GM21825 (cell line): ENCODE data around the gene UNC5C.
"Not testable (repeated sequence)": the region's sequence is repeated elsewhere in the genome, so short reads cannot be mapped to it uniquely, and the experiment has no call there.

ENCODE experiments used
- ATAC-seq: cut with Tn5 transposase; IDR thresholded peaks from one replicate; pipeline ENCODE4 v1.9.1; 2021; ENCODE audit warnings: mild to moderate bottlenecking, moderate library complexity; ENCODE audit not compliant: unreplicated experiment

Gene UNC5C

DNA sequence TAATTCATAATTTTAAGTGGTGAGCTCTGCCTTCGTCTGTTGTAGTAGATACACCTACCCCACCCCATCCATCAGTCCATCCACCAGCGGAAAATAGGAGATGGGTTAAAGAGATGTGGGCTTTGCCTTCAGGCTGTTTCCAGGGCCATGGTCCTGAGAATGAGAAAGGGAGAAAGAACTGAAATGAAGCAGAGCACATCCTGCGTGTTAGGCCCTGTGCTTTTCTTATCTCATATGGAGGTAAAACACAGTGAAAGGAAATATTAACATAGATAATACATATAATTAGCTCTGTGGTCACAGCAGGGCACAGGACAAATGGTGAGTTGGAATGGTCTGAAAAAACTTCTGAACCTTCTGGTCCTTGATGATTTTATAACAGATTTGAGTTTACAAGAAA lies 397.5 kb downstream of the UNC5C start:
- ATAC-seq, result no peak

DNA sequence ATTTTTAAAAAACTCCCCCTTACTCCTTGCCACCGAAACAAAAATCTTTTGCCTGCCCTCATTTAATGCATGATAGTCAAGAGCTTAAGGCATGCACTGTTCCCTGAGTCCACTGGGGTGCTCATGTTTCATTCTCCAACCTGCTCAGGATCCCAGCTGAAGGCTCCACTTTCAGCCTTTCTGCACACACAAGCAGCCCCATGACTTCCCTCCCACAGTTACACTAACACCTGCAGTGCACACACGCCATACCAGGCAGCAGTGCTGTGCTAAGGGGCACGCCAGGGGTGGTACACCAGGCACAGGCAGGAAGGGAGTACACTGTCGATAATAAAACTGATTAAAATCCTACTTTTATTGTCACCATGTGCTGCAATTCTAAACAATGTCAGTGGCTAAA lies 405.8 kb downstream of the UNC5C start:
- ATAC-seq, result no peak

DNA sequence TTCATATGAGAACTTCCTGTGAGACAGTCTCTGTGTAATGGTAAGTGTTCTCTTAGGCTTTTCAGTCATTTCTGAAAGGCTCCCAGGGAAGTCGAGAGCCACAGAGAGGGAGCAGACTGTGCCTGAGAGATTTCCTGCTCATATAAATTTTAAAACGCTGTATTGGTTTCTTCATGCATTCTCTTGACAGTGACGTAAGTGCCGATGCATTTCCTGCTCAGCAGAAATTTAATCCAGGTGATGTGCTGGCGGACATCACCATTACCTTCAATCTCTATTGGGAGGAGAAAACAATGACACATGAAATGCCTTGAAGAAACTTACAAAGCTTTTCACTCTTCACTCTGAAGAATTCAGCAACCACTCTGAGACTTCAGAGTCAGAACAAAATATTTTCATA lies 407.4 kb downstream of the UNC5C start:
- no peak for ATAC-seq

DNA sequence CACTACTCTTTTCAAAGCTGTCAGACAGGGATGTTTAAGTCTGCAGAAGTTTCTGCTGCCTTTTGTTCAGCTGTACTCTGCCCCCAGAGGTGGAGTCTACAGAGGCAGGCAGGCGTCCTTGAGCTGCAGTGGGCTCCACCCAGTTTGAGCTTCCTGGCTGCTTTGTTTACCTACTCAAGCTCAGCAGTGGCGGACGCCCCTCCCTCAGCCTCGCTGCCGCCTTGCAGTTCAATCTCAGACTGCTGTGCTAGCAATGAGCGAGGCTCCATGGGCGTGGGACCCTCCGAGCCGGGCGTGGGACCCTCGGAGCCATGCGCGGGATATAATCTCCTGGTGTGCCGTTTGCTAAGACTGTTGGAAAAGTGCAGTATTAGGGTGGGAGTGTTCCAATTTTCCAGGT lies 409.3 kb downstream of the UNC5C start:
- ATAC-seq, result not testable (repeated sequence)

DNA sequence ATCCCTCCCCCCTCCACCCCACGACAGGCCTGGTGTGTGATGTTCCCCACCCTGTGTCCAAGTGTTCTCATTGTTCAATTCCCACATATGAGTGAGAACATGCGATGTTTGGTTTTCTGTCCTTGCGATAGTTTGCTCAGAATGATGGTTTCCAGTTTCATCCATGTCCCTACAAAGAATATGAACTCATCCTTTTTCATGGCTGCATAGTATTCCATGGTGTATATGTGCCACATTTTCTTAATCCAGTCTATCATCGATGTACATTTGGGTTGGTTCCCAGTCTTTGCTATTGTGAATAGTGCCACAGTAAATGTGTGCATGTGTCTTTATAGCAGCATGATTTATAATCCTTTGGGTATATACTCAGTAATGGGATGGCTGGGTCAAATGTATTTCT lies 414.8 kb downstream of the UNC5C start:
- not testable (repeated sequence) for ATAC-seq

DNA sequence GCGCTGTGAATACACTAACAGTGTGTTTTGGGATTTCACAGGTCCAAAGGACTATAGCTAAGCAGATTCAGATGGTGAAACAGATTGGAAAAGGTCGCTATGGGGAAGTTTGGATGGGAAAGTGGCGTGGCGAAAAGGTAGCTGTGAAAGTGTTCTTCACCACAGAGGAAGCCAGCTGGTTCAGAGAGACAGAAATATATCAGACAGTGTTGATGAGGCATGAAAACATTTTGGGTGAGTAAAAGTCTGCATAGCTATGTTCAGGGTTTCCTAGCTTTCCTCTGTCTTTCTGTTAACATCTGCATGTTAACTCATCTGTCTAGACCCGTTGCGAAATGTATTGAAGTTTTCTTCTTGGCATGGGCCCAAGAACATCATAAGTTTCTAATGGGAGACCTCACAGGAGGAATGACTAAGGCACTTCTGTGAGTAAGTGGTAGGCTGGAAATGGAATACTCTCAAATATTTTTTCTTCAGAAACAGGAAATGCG lies 418.9 kb downstream of the UNC5C start:
- no peak for ATAC-seq

DNA sequence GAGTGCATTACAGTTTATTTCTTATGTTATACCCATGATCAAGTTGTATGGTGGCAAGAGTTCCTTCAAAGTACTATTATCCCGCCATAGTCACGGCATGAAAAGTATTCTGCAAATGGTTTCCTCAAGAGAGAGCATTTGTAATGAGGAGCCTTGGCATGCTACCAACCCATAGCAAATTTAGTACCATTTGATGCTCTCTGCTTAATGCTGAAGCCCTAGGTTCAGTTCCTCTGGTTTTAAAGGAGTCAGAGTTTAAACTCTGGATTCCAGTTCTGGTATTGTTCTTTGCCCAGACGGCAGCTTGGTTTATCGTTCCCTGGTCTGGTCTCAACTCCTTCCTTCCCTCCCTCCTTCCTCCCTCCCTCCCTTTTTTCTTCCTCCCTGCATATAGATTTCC lies 419.7 kb downstream of the UNC5C start:
- no peak for ATAC-seq

DNA sequence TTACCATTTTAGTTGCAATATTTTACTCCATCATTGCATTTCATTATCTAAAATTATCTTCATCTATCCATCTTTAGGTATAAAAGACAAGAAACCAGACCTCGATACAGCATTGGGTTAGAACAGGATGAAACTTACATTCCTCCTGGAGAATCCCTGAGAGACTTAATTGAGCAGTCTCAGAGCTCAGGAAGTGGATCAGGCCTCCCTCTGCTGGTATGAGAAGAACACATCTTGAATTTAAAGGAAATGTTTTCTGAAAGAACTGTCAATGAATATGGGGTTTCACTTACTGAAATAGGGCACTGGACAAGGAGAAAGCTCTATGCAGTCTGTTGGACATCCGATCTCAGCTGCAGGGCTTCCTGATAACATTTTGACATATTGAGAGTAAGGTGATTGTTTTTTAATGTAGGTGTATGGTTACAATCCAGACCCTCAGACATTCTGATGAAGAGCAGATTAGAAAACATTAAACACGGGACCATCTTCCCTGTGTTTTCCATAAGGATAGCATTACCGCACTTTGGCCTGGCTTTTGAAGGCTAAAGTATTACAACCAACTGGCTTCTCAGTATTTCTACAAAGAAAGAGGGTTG lies 423.8 kb downstream of the UNC5C start:
- no peak for ATAC-seq

DNA sequence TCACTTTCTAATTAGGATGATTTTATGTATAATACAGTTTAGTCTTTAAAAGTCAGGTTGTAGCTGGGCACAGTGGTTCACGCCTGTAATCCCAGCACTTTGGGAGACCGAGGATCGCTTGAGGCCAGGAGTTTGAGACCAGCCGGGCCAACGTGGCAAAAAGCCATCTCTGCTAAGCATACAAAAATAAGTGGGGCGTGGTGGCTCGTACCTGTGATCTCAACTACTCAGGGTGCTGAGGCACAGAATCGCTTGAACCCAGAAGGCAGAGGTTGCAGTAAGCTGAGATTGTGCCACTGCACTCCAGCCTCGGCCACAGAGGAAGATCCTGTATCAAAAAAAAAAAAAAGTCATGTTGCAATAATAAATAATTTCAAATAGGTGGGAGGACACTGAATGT lies 426.8 kb downstream of the UNC5C start:
- no peak for ATAC-seq

DNA sequence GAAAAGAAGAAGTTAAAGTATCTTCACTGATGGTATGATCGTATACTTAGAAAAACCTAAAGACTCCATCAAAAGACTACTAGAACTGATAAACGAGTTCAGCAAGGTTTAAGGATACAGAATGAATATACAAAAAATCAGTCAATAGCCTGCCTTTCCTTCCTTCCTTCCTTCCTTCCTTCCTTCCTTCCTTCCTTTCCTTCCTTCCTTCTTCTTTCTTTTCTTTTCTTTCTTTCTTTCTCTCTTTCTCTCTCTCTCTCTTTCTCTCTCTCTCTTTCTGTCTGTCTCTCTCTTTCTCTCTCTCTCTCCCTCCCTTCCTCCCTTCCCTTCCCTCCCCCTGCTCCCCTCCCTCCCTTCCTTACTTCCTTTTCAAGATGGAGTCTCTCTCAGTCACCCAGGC lies 428.3 kb downstream of the UNC5C start:
- no peak for ATAC-seq

DNA sequence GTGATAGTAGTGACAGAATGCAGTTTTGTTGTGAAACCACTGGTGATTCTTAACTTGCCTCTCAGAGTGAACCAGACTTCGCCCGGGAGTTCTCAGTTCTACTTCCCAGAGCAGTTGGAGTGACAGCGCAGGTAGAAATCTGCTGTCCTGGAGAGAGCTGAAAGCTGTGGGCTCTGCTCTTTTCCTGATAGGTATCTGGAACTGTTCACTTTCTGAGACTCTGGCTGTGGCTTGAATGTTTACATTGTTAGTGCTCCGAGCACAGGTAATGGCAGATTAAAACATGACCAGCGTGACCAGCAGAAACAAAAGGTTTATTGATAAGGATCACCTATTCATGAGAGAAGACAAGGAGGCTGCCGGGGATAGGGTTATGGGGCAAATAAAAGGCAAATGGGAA lies 430.3 kb downstream of the UNC5C start:
- no peak for ATAC-seq

DNA sequence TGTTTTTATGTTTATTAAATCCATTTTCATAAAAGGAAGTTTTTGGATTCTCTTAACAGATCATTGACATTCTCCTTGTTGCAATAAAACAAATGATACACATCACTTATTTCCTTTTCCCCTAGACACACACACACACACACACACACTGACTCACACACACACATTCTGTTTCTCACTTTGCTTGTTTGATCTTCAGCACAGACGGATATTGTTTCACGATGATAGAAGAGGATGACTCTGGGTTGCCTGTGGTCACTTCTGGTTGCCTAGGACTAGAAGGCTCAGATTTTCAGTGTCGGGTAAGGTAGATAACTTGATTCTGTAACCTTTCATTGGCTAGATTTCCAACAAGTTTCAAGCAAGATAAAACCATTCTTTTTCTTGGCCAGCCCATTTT lies 434.3 kb downstream of the UNC5C start:
- no peak for ATAC-seq
